H1 (cell line): ENCODE results near the gene PHLPP1.

Experiments
- ASH2L ChIP-seq: fragments of 200-600, 300-600 bp; sonication (generic); IDR thresholded peaks from one replicate; pipeline ENCODE4 v1.7.1; 2017; ENCODE audit warnings: low read length
- CEBPB ChIP-seq: IDR thresholded peaks from 2 replicates; pipeline ENCODE4 v1.6.1; 2012; ENCODE audit warnings: low read depth, low read length
- CTCF ChIP-seq, 3 experiments: IDR thresholded peaks; 1 replicate in 2 of 3; 2 replicates in 1 of 3; pipeline versions ENCODE4 v1.5.1 to v1.6.1; 2011; ENCODE audit warnings: low read length in 3 of 3, mild to moderate bottlenecking in 3 of 3, inconsistent platforms in 2 of 3, low read depth in 1 of 3, moderate library complexity in 1 of 3; ENCODE audit not compliant: insufficient read depth in 1 of 3; ENCODE audit errors: control extremely low read depth in 1 of 3
- EP300 ChIP-seq, 2 experiments: IDR thresholded peaks; 1 replicate in 1 of 2; 2 replicates in 1 of 2; pipeline ENCODE4 v1.6.1; 2011 to 2012; ENCODE audit warnings: low read depth in 2 of 2, low read length in 2 of 2, mild to moderate bottlenecking in 2 of 2, borderline replicate concordance in 1 of 2, inconsistent platforms in 1 of 2, moderate library complexity in 1 of 2
- EZH2 ChIP-seq: fragments of 200-600 bp; sonication (generic); IDR thresholded peaks from 2 replicates; pipeline ENCODE4 v1.7.1; 2012; ENCODE audit warnings: low read depth, mild to moderate bottlenecking, moderate library complexity, low read length, inconsistent platforms; ENCODE audit not compliant: severe bottlenecking
- GTF2F1 ChIP-seq: IDR thresholded peaks from 2 replicates; pipeline ENCODE4 v1.6.1; 2012; ENCODE audit warnings: low read depth, low read length, improper control_type of control experiment, borderline replicate concordance
- JUN ChIP-seq: IDR thresholded peaks from 2 replicates; pipeline ENCODE4 v1.6.1; 2011; ENCODE audit warnings: low read depth, mild to moderate bottlenecking, improper control_type of control experiment, low read length
- JUND ChIP-seq: IDR thresholded peaks from 2 replicates; pipeline ENCODE4 v1.6.1; 2011; ENCODE audit warnings: mild to moderate bottlenecking, improper control_type of control experiment, low read length
- NRF1 ChIP-seq: IDR thresholded peaks from 2 replicates; pipeline ENCODE4 v1.6.1; 2011; ENCODE audit warnings: mild to moderate bottlenecking, low read depth, low read length, improper control_type of control experiment
- POLR2A ChIP-seq, 2 experiments: IDR thresholded peaks; 1 replicate in 1 of 2; 2 replicates in 1 of 2; pipeline ENCODE4 v1.6.1; 2011; ENCODE audit warnings: low read depth in 2 of 2, low read length in 2 of 2, mild to moderate bottlenecking in 2 of 2; ENCODE audit errors: control extremely low read depth in 1 of 2
- POLR2AphosphoS5 ChIP-seq: IDR thresholded peaks from 2 replicates; pipeline ENCODE4 v1.6.1; 2011; ENCODE audit warnings: low read depth, low read length
- RXRA ChIP-seq: IDR thresholded peaks from 2 replicates; pipeline ENCODE4 v1.6.1; 2011; ENCODE audit warnings: low read depth, mild to moderate bottlenecking, low read length, moderate library complexity; ENCODE audit not compliant: insufficient read depth
- SUZ12 ChIP-seq: fragments of 200-600 bp; sonication (generic); IDR thresholded peaks from 2 replicates; pipeline ENCODE4 v1.6.1; 2012; ENCODE audit warnings: mild to moderate bottlenecking, inconsistent platforms, low read length, moderate library complexity, mixed read lengths
- TF ChIP-seq, protein P1 (sequence below): IDR thresholded peaks from 2 replicates; pipeline ENCODE4 v1.6.1; 2011; ENCODE audit warnings: low read depth, mild to moderate bottlenecking, low read length; ENCODE audit not compliant: insufficient read depth

GRCh38 chr18:62807396-62807795 is 92.1 kb downstream of the PHLPP1 start:
- TF ChIP-seq, protein P1, sequence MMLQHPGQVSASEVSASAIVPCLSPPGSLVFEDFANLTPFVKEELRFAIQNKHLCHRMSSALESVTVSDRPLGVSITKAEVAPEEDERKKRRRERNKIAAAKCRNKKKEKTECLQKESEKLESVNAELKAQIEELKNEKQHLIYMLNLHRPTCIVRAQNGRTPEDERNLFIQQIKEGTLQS = no peak
- TF ChIP-seq RXRA (no peak), ASH2L (no peak), EZH2 (no peak), CTCF (IDR thresholded peaks at IDR 0.05; ENCODE audit: control extremely low read depth in 1 of 3, insufficient read depth in 1 of 3, low read depth in 1 of 3, low read length in 3 of 3) (no peak), EP300 (IDR thresholded peaks at IDR 0.05; ENCODE audit: borderline replicate concordance in 1 of 2, low read depth in 2 of 2, low read length in 2 of 2) (no peak), POLR2A (IDR thresholded peaks at IDR 0.05; ENCODE audit: control extremely low read depth in 1 of 2, low read depth in 2 of 2, low read length in 2 of 2) (no peak), CEBPB (no peak), POLR2AphosphoS5 (no peak), NRF1 (no peak), GTF2F1 (no peak), SUZ12 (no peak), JUN (no peak), JUND (no peak)
